GM23338 (cell line): Measurements from ENCODE around the gene MCUB. TPM values are rescaled to one million over a fixed set of nuclear protein-coding genes. Genes with fewer than 3 reads are reported as not detected.

Experiments used
- ATAC-seq: fragments of 200-7000 bp; cut with Tn5 transposase; 3 replicates; pipeline ENCODE4 v1.9.1; 2020
- DNase-seq: peaks from one replicate; pipeline ENCODE4 v3.0.0-alpha.2; 2015; ENCODE audit warnings: low spot score
- H2AFZ ChIP-seq: fragments of 200-600 bp; sonication (generic); 2 replicates; pipeline ENCODE4 v1.8.0; 2016; ENCODE audit warnings: antibody characterized with exemption, mild to moderate bottlenecking, moderate library complexity
- H3F3A ChIP-seq: fragments of 200-600 bp; sonication (generic); replicated peaks from 2 replicates; pipeline ENCODE4 v1.8.0; 2017; ENCODE audit warnings: antibody characterized with exemption, mixed run types, low read depth
- H3K27ac ChIP-seq: fragments of 200-600 bp; sonication (generic); 2 replicates; pipeline ENCODE4 v1.6.1; 2016; ENCODE audit warnings: low read depth
- H3K27me3 ChIP-seq: fragments of 200-600 bp; sonication (generic); 2 replicates; pipeline ENCODE4 v1.8.0; 2016; ENCODE audit warnings: mild to moderate bottlenecking, mixed run types, moderate library complexity; ENCODE audit not compliant: insufficient read depth
- H3K36me3 ChIP-seq: fragments of 200-600 bp; sonication (generic); 2 replicates; pipeline ENCODE4 v1.8.0; 2016; ENCODE audit warnings: mild to moderate bottlenecking; ENCODE audit not compliant: insufficient read depth
- H3K4me1 ChIP-seq: fragments of 200-600 bp; sonication (generic); 2 replicates; pipeline ENCODE4 v1.8.0; 2016; ENCODE audit warnings: mild to moderate bottlenecking, moderate library complexity; ENCODE audit not compliant: insufficient read depth
- H3K4me2 ChIP-seq: fragments of 200-600 bp; sonication (generic); 2 replicates; pipeline ENCODE4 v1.7.1; 2017; ENCODE audit warnings: mixed run types
- H3K4me3 ChIP-seq: fragments of 200-600 bp; sonication (generic); 2 replicates; pipeline ENCODE4 v1.6.1; 2016; ENCODE audit warnings: mixed run types
- H3K79me2 ChIP-seq: fragments of 200-600 bp; sonication (generic); replicated peaks from 2 replicates; pipeline ENCODE4 v1.8.0; 2017; ENCODE audit warnings: mild to moderate bottlenecking; ENCODE audit not compliant: insufficient read depth
- H3K9me2 ChIP-seq: fragments of 200-600 bp; sonication (generic); 2 replicates; pipeline ENCODE4 v1.8.0; 2017; ENCODE audit not compliant: insufficient read depth
- H4K20me1 ChIP-seq: fragments of 200-600 bp; sonication (generic); replicated peaks from 2 replicates; pipeline ENCODE4 v1.8.0; 2017; ENCODE audit warnings: mild to moderate bottlenecking; ENCODE audit not compliant: insufficient read depth
- H3K27ac Mint-ChIP-seq: 2 replicates; pipeline ENCODE4 v1.8.0; 2020; ENCODE audit warnings: inconsistent platforms, mild to moderate bottlenecking, moderate library complexity, mixed read lengths
- H3K27me3 Mint-ChIP-seq: 3 replicates; pipeline ENCODE4 v1.8.0; 2022; ENCODE audit warnings: low read depth, mild to moderate bottlenecking, moderate library complexity, mixed read lengths, inconsistent platforms; ENCODE audit not compliant: insufficient read depth, poor library complexity
- H3K36me3 Mint-ChIP-seq: 3 replicates; pipeline ENCODE4 v1.8.0; 2021; ENCODE audit warnings: low read depth, mild to moderate bottlenecking, inconsistent platforms, moderate library complexity, mixed read lengths
- H3K4me1 Mint-ChIP-seq: 3 replicates; pipeline ENCODE4 v1.8.0; 2020; ENCODE audit warnings: mild to moderate bottlenecking, inconsistent platforms, mixed read lengths
- H3K4me3 Mint-ChIP-seq: 3 replicates; pipeline ENCODE4 v1.8.0; 2021; ENCODE audit warnings: moderate library complexity, mild to moderate bottlenecking, inconsistent platforms, mixed read lengths
- H3K9me3 Mint-ChIP-seq: 3 replicates; pipeline ENCODE4 v1.8.0; 2020; ENCODE audit warnings: moderate library complexity, mild to moderate bottlenecking, inconsistent platforms, mixed read lengths
- CREB1 ChIP-seq: fragments of 250-450 bp; sonication (Bioruptor Pico); IDR thresholded peaks from 2 replicates; pipeline ENCODE4 v1.5.0; 2020; ENCODE audit warnings: low read depth, mild to moderate bottlenecking, moderate library complexity
- EZH2 ChIP-seq: fragments of 200-600 bp; sonication (generic); IDR thresholded peaks from one replicate; pipeline ENCODE4 v1.8.0; 2017; ENCODE audit warnings: antibody characterized with exemption, mild to moderate bottlenecking, low read depth; ENCODE audit not compliant: unreplicated experiment
- EZH2phosphoT487 ChIP-seq: fragments of 200-600 bp; sonication (generic); IDR thresholded peaks from one replicate; pipeline ENCODE4 v1.8.1; 2018; ENCODE audit warnings: antibody characterized with exemption; ENCODE audit not compliant: unreplicated experiment
- JUNB ChIP-seq: IDR thresholded peaks from one replicate; pipeline ENCODE4 v1.6.1; 2016; ENCODE audit warnings: antibody characterized with exemption; ENCODE audit not compliant: unreplicated experiment
- NANOG ChIP-seq: IDR thresholded peaks from 2 replicates; pipeline ENCODE4 v1.6.1; 2016; ENCODE audit warnings: antibody characterized with exemption, borderline replicate concordance
- POLR2AphosphoS5 ChIP-seq: IDR thresholded peaks from 2 replicates; pipeline ENCODE4 v1.6.1; 2016; ENCODE audit warnings: antibody characterized with exemption, low read depth
- STAT1 ChIP-seq: IDR thresholded peaks from one replicate; pipeline ENCODE4 v1.6.1; 2016; ENCODE audit warnings: antibody characterized with exemption; ENCODE audit not compliant: unreplicated experiment
- ZNF331 ChIP-seq: fragments of 250-450 bp; sonication (Bioruptor Pico); IDR thresholded peaks from 2 replicates; pipeline ENCODE4 v1.5.0; 2020; ENCODE audit warnings: low read depth, mild to moderate bottlenecking, moderate library complexity
- polyA plus RNA-seq: library from polyadenylated mRNA; unstranded; fragments of >200 nt; fragmentation: Nextera tagmentation; extraction: Ambion mirVana; gene quantifications from 2 replicates; pipeline ENCODE4 v1.2.1, GENCODE V29; 2016
- total RNA-seq: library from RNA; depleted of rRNA; stranded (reverse); fragments of >200 nt; shearing (Covaris generic); gene quantifications from 2 replicates; pipeline ENCODE4 v1.2.3, GENCODE V29; 2014
- TF ChIP-seq, protein P1 (sequence below): fragments of 250-450 bp; sonication (Bioruptor Pico); IDR thresholded peaks from 2 replicates; pipeline ENCODE4 v1.5.0; 2020; ENCODE audit warnings: mild to moderate bottlenecking, moderate library complexity
- TF ChIP-seq, protein P2 (sequence below): IDR thresholded peaks from one replicate; pipeline ENCODE4 v1.6.1; 2018; ENCODE audit warnings: antibody characterized with exemption; ENCODE audit not compliant: unreplicated experiment
- TF ChIP-seq, protein P3 (sequence below), 2 experiments: fragments of 200-600 bp in 1 of 2; sonication (generic) in 1 of 2; conservative IDR thresholded peaks; 2 replicates each; pipeline versions ENCODE4 v1.5.1 to v1.6.1; 2016 to 2017; ENCODE audit warnings: antibody characterized with exemption in 2 of 2, low read depth in 2 of 2, mild to moderate bottlenecking in 2 of 2, moderate library complexity in 1 of 2

The MCUB gene
- total and polyA plus RNA-seq, 2 experiments from 2014 or later: 21.7 to 97.9 TPM

DNA sequence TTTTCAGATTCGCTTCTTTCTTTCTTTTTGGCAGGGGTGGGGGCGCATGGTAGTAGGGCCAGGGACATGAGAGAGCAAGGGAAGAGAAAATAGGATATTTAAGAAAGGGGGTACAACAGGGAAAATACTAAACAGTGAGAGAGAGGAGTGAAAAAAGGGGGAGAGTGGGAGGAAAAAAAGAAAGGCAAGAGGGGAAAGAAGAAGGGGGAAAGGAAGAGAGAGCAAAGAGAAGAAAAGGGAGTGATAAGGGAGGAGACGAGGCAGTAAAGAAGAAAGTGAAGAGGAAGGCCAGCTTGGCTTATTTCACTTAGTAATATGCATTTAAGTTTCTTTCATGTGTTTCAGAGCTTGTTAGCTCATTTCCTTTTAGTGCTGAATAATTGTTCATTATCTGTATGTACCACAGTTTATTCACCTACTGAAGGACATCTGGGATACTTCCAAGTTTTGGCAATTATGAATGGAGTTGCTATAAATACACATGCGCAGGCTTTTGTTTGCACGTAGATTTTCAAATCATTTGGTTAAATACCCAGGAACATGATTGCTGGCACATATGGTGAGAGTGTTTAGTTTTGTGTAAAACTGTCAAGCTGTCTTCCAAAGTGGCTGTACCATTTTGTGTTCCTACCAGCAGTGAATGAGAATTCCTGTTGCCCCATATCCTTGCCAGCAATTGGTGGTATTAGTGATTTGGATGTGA is 105.9 kb downstream of the MCUB start (continued):
- TF ChIP-seq, protein P1, sequence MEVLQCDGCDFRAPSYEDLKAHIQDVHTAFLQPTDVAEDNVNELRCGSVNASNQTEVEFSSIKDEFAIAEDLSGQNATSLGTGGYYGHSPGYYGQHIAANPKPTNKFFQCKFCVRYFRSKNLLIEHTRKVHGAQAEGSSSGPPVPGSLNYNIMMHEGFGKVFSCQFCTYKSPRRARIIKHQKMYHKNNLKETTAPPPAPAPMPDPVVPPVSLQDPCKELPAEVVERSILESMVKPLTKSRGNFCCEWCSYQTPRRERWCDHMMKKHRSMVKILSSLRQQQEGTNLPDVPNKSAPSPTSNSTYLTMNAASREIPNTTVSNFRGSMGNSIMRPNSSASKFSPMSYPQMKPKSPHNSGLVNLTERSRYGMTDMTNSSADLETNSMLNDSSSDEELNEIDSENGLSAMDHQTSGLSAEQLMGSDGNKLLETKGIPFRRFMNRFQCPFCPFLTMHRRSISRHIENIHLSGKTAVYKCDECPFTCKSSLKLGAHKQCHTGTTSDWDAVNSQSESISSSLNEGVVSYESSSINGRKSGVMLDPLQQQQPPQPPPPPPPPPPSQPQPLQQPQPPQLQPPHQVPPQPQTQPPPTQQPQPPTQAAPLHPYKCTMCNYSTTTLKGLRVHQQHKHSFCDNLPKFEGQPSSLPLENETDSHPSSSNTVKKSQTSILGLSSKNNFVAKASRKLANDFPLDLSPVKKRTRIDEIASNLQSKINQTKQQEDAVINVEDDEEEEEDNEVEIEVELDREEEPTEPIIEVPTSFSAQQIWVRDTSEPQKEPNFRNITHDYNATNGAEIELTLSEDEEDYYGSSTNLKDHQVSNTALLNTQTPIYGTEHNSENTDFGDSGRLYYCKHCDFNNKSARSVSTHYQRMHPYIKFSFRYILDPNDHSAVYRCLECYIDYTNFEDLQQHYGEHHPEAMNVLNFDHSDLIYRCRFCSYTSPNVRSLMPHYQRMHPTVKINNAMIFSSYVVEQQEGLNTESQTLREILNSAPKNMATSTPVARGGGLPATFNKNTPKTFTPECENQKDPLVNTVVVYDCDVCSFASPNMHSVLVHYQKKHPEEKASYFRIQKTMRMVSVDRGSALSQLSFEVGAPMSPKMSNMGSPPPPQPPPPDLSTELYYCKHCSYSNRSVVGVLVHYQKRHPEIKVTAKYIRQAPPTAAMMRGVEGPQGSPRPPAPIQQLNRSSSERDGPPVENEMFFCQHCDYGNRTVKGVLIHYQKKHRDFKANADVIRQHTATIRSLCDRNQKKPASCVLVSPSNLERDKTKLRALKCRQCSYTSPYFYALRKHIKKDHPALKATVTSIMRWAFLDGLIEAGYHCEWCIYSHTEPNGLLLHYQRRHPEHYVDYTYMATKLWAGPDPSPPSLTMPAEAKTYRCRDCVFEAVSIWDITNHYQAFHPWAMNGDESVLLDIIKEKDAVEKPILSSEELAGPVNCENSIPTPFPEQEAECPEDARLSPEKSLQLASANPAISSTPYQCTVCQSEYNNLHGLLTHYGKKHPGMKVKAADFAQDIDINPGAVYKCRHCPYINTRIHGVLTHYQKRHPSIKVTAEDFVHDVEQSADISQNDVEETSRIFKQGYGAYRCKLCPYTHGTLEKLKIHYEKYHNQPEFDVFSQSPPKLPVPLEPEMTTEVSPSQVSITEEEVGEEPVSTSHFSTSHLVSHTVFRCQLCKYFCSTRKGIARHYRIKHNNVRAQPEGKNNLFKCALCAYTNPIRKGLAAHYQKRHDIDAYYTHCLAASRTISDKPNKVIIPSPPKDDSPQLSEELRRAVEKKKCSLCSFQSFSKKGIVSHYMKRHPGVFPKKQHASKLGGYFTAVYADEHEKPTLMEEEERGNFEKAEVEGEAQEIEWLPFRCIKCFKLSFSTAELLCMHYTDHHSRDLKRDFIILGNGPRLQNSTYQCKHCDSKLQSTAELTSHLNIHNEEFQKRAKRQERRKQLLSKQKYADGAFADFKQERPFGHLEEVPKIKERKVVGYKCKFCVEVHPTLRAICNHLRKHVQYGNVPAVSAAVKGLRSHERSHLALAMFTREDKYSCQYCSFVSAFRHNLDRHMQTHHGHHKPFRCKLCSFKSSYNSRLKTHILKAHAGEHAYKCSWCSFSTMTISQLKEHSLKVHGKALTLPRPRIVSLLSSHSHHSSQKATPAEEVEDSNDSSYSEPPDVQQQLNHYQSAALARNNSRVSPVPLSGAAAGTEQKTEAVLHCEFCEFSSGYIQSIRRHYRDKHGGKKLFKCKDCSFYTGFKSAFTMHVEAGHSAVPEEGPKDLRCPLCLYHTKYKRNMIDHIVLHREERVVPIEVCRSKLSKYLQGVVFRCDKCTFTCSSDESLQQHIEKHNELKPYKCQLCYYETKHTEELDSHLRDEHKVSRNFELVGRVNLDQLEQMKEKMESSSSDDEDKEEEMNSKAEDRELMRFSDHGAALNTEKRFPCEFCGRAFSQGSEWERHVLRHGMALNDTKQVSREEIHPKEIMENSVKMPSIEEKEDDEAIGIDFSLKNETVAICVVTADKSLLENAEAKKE (CRISPR knock-in tag): no peak

DNA sequence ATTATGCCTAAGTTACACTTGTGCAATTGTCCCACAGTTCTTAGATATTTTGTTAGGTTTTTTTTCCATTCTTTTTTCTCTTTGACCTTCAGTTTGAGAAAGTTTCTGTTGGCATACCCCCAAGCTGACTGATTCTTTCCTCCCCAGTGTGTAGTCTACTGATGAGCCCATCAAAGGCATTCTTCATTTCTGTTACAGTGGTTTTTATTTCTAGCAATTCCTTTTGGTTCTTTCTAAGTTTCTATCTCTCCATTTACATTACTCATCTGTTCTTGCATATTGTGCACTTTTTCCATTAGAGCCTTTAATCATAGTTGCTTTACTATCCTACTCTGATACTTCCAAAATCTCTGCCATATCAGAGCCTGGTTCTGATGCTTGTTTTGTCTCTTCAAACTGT is 111.3 kb downstream of the MCUB start:
- Histone ChIP-seq H4K20me1 (no peaks in the 10 kb centered on the region), H3K4me3 (no peak overlapping the region), H3K4me2 (no peak overlapping the region), H3K79me2 (no peaks in the 10 kb centered on the region), H3K27me3 (no peaks in the 10 kb centered on the region), H2AFZ (no peak overlapping the region), H3K4me1 (no peaks in the 10 kb centered on the region), H3K36me3 (no peaks in the 10 kb centered on the region), H3K27ac (no peak overlapping the region), H3F3A (no peaks in the 10 kb centered on the region), H3K9me2 (peaks cover 2% of the 10 kb centered on the region; the same call in 1 of the 2 replicates)
- Mint-ChIP-seq H3K36me3 (peaks cover 2% of the 10 kb centered on the region; the same call in 1 of the 3 replicates), H3K4me1 (peaks cover 3% of the 10 kb centered on the region; the same call in 2 of the 3 replicates), H3K9me3 (no peaks in the 10 kb centered on the region; the same call in 2 of the 3 replicates), H3K27ac (no peak overlapping the region), H3K27me3 (no peaks in the 10 kb centered on the region), H3K4me3 (no peak overlapping the region)
- DNase-seq (no peak), ATAC-seq (no peak)
- TF ChIP-seq EZH2phosphoT487 (no peak), JUNB (no peak), STAT1 (no peak), EZH2 (no peak), CREB1 (CRISPR knock-in tag) (no peak), POLR2AphosphoS5 (no peak), ZNF331 (CRISPR knock-in tag) (no peak), NANOG (no peak)
- TF ChIP-seq, protein P2, sequence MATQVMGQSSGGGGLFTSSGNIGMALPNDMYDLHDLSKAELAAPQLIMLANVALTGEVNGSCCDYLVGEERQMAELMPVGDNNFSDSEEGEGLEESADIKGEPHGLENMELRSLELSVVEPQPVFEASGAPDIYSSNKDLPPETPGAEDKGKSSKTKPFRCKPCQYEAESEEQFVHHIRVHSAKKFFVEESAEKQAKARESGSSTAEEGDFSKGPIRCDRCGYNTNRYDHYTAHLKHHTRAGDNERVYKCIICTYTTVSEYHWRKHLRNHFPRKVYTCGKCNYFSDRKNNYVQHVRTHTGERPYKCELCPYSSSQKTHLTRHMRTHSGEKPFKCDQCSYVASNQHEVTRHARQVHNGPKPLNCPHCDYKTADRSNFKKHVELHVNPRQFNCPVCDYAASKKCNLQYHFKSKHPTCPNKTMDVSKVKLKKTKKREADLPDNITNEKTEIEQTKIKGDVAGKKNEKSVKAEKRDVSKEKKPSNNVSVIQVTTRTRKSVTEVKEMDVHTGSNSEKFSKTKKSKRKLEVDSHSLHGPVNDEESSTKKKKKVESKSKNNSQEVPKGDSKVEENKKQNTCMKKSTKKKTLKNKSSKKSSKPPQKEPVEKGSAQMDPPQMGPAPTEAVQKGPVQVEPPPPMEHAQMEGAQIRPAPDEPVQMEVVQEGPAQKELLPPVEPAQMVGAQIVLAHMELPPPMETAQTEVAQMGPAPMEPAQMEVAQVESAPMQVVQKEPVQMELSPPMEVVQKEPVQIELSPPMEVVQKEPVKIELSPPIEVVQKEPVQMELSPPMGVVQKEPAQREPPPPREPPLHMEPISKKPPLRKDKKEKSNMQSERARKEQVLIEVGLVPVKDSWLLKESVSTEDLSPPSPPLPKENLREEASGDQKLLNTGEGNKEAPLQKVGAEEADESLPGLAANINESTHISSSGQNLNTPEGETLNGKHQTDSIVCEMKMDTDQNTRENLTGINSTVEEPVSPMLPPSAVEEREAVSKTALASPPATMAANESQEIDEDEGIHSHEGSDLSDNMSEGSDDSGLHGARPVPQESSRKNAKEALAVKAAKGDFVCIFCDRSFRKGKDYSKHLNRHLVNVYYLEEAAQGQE: no peak
- TF ChIP-seq, protein P3, sequence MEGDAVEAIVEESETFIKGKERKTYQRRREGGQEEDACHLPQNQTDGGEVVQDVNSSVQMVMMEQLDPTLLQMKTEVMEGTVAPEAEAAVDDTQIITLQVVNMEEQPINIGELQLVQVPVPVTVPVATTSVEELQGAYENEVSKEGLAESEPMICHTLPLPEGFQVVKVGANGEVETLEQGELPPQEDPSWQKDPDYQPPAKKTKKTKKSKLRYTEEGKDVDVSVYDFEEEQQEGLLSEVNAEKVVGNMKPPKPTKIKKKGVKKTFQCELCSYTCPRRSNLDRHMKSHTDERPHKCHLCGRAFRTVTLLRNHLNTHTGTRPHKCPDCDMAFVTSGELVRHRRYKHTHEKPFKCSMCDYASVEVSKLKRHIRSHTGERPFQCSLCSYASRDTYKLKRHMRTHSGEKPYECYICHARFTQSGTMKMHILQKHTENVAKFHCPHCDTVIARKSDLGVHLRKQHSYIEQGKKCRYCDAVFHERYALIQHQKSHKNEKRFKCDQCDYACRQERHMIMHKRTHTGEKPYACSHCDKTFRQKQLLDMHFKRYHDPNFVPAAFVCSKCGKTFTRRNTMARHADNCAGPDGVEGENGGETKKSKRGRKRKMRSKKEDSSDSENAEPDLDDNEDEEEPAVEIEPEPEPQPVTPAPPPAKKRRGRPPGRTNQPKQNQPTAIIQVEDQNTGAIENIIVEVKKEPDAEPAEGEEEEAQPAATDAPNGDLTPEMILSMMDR (conservative IDR thresholded peaks at IDR 0.05; ENCODE audit: low read depth in 2 of 2): no peak
